GM19351 (cell line): ENCODE results near the gene PELI2.

Experiments
- ATAC-seq: cut with Tn5 transposase; IDR thresholded peaks from one replicate; pipeline ENCODE4 v1.9.1; 2021; ENCODE audit warnings: mild to moderate bottlenecking, moderate library complexity; ENCODE audit not compliant: unreplicated experiment

PELI2 gene

DNA sequence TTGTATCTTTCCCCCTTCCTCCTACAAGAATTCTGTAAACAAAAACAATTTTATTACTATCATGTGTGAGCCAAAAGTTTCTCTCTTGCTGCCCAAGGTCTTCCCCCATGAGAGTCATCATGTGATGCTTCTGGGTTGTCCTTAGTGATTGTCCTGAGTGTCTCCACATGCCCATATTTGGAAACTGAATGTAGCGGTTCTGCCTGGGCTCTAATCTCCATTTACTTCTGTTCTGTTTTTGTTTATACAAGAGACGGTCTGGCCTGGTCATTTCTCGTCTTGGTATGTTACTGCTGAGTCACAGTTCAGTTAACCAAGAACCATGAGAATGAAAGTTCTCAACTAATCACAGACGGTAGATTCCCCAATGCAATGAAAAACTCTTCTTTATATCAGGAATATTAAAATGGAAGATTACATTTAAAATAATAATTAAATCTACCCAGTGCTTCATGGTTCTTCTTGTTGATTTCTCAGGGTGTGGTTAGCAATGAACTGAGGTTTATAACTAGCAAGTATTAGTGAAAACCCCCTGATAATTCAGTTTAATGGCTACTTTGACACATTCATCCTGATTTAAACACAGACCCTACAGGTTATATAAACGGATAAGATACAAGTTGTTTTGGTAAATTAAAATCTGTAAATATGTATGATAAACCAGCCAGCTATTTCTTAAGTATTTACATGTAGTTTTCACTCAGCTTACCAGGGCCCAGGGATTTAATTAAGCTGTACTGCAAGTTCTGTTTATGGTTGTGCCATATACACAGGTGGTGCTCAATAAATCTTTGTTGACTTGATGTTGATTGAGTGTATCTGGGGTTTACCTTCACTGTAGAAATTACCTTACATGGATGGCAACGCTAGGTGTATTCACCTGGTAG lies 81.1 kb downstream of the PELI2 start:
- peak; percentile 65 for ATAC-seq

DNA sequence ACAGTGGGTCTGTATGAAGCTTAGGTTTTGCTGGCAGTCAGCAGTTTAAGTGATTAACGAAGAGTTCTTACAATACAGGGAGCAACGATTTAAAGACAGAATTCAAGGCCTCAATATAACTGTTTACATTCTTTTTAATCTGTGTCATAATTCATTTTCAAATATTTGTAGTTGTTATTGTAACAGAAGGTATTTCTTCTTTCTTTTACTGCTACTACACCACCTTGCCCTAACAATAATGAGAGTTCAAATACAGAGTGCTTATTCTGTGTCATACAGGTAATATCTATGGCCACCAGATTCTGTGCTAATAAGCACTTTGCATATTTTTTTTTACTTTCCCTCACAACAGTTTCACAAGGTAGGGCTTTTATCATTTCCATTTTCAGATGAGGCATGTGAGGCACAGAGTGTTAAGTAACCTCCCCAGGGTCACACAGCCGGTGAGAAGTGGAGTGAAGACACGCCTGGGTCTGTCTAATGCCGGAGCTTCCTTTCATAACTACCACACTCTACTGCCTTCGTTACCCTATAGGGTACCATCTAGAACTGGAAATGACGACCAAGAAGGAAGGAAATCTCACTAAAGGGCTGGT lies 81.9 kb downstream of the PELI2 start:
- ATAC-seq = peak; percentile 62

DNA sequence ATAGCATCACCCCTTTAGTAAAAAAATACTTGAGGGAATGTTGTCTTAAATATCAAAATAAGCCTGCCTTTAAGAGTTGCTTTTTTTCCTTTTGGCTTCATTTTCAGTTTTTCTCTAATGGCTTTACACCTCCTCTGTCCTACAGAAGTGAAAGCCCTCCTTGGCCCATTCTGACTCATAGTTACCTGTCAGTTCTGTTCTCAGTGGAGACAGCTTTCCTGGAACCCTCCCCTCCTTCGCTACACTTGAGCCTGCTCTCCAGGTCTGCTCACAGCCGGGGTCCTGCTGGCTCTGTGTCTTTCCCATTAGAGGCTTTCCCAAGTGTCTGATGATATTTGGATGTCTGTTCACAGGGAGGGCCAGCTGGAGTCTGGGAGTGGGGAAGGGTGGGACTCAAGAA lies 84.0 kb downstream of the PELI2 start:
- peak; percentile 66 for ATAC-seq

DNA sequence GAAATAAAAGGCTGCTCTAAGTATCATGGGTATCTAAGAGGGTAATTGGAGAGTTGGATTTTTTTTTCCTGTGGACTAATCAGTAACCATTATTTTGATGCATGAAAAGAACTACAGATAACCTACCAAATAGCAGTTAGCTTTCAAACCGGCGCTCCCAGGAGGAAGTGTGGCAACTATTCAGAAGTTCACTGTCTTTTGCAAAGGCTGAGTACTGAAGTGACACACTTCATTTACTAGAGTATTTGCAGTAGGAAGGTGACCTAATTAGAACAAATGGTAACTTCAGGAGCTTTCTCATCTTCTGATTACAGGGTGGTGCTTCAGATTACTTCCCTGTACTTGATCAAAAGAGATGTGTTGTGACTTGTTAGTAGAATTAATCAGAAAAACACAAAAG lies 87.7 kb downstream of the PELI2 start:
- no peak for ATAC-seq

DNA sequence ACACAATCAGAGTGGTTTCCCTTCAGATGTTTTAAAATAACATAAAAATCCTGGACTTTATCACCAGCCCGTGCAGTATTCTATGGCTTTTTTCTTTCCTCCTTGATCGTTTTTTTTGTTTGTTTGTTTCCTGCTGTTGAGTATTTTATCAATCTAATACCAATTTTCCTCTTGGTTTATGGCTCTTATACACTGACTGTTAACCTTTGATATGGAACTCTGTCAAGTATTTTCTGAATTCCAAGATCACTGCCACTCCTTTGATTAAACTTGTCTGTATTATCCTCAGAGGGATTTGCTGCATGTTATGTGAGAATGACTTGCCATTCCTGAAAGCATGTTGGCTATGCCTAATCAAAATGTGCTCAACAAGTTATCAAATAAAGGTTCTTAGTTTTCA lies 88.4 kb downstream of the PELI2 start:
- no peak for ATAC-seq

DNA sequence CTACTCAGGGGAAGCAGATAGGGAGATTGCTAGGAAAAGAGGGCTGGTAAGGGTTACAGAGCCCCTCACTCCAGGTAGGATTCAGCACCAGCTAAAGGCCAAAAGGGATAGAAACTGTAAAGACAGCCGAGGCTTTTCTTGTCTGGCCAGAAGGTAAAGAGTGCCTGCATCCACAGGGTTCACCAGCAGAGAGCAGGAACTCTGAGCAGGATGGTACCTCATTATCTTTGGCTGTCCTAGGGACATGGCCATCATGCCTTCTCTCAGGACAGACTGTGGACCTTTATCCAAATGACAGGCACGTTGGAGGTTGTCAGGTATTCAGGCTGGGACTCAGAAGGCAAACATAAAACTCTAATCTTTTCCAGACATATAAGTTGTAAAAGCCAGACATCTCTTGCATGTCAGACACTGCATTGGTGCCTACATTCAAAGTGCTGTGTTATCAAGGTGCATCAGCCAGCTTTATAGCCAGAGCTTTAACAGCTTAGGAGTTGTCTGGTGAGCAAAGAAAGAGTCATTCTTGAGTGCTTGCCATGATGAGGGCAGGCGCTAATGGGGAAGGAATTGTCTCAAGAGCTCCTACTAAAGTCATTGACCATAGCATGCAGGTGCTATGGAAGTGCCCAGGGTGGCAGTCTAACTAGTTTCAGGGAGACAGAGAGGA lies 89.5 kb downstream of the PELI2 start:
- ATAC-seq = no peak

DNA sequence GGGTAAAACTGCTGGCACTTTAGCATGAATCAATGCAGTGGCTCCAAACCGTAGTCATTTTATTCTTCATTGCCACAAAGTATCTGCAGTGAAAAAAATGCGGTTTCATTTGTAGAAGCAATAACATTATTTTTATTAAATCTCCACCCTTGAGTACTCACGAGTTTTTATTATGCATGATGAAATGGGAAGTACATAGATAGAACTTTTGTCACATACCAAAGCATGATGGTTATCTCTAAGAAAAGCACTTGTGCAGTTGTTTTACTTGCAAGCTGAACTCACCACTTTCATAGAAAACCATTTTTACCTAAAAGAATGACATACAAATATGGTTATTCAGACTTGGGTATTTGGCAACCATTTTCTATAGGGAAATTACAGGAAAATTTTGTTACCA lies 90.3 kb downstream of the PELI2 start:
- ATAC-seq = no peak

DNA sequence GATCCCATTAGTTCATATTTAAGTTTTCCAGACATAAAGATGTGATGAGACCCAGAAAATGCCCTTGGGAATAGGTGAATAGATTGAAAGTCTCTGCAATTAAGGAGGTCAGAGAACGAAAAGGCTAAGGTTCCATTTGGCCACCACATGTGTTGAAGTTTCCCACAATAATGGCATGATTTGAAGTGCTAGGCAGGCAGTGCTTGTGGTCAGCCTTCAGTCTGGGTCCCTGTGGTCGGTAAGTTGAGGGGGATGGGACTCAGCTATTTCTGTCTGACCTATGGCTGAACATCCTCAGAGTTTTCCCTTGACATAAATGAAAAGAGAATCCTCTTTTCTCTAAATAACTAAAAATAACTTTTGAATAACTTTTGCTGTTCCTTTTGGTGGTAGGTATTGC lies 92.4 kb downstream of the PELI2 start:
- ATAC-seq = no peak

DNA sequence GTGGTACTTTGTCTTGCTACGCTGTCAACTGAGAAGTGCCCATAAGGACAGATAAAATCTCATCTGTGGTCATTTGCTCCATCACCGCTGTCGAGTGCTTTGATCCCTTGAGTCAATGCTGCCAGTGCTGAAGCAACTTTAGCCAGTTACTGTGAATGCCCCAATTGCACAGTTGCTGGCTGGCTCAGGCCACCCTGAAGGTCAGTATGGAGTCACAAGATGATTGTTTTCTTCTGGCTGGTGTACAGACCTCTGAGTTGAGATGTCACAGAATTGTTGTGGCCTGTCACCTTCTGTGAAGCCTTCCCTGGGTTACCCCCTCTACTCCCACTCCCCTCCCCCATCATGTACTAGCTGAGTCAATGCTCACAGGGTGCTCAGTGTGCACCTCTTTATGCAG lies 92.9 kb downstream of the PELI2 start:
- no peak for ATAC-seq

DNA sequence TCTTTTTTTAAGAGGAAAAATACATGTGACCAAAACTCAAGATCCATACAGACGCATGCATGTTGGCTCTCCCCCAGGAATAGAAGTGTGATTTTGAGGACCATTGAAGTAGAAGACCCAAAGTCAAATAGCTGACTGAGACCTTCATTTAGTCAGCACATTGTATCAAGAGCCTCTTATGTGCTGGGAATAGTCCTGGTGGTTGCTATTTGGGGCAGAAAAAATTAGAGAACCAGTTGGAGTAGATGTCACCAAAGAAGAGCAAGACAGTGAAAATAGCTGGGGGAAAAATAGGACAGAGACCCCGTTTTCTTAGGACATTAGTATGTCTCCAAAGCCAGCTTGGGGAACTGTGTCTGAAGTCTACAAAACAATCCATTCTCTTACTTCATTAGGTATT lies 93.6 kb downstream of the PELI2 start:
- ATAC-seq = no peak

DNA sequence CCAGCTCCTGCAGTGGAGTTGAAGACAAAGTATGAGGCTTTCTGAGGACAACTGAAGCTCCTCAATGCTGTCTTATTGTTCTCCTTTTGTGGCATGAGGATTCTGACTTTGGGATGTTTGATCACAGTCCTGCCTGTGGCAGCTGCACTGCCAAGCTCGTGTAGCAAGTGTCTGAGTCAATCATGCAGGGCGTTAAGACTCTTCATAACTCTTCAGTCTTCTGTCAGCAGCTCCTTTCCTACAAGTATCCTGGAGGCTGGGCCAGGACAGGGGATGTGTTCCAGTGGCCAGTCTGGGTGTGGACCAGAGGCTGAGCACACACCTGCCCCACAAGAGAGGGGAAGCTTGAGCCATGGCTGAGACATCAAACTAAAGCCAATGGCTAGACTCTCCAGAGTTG lies 94.3 kb downstream of the PELI2 start:
- no peak for ATAC-seq

DNA sequence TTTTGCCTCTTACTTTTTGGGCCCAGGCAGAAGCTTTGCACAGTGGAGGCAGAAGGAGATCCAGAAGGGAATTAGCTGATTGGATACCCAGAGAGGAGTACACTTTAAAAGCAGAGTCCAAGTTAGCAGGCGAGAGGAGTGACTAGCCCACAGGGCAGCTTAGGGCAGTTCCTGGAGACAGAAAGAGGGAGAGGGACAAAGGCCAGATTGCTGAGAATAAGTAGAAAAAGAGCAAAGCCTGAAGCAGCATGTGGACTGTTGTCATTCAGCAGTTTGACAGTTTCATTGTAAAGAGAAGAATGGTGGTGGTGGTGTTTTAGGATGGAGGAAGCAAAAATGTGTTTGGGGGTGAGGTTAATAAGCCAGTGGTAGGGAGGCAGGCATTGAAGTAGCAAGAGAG lies 95.1 kb downstream of the PELI2 start:
- no peak for ATAC-seq

DNA sequence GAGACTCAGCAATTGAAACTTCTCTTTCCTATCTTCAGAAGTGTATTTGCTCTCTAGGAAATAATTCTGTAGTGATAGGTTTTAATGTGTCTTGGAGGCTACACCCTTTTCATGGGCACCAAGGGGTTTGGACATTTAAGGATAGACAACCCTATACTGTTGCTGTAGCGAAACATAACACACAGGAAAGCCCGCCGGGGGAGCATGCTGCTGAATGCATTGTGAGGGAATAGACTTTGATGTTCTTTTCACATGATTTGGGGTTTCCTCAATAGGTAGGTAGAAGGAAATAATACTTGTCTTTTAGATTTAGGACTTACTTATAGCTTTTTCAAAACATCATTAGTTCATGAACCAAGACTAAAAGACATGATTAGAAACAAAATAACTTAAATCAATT lies 97.0 kb downstream of the PELI2 start:
- ATAC-seq = no peak

DNA sequence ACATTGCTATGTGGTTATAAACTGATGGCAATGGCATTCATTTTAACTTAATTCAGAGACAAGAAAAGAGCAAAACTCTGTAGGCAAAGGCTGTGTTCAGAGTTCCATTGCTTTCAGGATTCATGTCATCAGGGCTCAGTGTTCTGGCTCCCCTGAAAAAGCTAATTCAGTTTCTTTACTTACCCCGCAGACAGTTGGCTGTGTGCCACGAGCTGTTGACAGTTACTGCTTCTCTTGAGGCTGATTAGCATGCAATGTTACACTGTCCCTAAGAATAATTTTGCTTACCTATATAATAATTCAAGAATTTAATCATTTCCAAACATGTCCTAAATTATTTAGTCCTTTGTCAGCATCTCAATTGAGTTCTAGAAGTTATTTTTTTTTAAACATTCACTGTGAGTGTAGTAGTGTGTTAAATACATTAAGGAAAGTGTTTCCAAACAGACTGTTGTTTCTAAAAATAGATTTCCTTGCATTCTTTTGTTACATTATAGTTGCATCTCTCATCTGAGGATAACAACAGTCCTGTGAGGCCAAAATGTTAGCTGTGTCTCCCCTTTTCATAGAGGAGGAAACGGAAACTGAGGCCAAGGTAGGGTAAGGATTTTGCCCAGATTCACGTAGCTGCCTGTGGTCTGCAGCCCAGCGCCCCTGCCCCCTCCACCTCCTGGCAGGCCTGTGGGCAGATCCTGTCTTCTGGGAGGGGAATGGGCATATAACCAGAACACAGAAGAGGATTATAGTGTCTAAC lies 98.6 kb downstream of the PELI2 start:
- ATAC-seq = peak; percentile 66

DNA sequence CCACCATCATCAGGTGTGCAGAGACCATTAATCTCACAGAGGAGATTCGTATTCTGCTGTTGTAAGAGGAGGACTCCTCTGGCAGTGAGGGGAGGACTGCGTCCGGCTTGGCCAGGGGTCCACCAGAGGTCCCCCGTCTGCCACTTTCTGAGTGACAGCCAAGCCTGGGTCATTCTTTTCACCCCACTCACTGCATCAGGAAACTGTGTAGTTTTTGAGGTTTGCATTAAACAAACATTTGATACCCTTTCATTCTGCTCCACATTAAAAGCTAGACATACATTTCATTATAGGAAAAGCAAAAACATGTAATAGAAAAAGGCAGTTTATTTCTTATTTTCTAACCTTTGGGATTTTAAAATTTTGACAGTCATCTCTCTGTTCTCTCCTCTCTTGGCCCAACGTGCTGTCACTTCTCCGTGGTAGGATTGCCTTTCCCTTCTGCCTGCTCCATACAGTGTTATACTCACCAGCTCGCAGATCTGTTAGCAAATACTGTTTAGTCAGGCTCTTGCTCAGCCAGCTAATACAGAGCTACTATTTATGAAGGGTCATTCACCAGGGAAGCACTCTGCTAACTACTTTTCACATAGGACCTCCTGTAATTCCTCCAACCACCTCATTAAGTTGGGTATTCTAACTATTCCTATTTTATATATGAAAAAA lies 99.3 kb downstream of the PELI2 start:
- no peak for ATAC-seq

DNA sequence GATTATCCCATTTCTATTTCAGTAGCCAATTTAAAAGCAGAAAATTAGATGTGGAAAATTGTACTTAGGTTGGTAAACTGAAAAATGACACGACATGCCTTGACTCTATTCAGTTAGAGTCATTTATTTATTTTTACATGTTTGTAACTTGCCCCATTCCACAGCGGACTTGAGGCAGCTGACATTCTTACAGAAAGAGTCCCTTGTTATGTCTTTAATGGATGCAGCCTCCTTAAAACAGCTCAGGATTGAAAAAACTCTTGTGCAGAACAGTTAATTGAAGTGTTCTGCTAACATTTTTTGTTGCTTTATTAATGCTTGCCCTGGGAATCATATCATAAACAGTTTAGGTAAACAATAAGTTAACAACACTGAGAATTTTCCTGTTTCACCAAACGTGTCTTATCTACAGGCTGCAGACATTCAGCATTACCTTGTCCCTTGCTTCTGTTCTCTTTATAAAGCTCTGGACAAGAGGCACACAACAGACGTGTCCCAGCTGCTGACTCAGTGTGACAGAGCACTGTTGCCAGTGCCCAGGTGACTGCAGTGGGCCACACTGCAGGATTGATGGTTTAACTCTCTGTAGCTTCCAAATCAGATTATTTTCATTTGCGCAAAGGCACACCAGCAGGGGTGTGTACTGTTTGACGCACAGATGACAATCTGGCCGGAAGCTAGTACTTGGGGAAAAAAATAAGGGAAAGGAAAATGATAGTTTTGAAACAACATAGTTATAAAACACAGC lies 101.6 kb downstream of the PELI2 start:
- ATAC-seq = no peak

DNA sequence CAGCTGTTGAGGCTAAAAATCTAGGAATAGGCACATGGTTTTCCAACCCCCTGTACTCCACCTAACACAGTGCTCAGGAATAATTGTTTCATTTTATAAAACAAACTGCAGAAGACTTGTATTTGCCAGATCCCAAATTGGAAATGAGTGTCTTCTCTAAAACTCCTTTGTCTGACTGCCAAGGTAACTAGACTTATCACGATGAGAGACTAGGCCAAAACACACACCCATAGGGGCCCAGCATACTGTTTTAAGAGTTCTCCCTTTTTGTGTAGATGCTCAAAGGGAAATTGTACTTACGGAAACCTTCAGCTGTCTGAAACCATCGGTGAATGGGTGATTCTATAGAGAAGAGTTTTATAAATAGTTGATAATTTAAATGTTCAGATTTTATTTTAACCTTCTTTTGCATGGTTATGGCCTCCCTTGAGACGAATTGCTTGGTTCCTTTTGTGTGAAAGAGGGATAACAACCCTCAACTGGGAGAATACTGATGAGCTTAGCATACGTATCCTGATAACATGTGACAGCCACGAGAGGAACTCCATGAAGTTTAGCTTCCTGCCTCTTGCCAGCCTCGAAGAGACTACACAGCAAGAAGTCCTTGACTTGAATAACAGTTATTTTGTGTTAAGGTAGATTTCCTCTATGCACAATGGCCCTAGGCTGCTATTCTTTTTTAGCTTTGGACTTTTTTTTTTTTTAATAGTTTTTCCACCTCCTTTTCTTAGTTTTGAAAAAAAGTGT lies 103.3 kb downstream of the PELI2 start:
- no peak for ATAC-seq

DNA sequence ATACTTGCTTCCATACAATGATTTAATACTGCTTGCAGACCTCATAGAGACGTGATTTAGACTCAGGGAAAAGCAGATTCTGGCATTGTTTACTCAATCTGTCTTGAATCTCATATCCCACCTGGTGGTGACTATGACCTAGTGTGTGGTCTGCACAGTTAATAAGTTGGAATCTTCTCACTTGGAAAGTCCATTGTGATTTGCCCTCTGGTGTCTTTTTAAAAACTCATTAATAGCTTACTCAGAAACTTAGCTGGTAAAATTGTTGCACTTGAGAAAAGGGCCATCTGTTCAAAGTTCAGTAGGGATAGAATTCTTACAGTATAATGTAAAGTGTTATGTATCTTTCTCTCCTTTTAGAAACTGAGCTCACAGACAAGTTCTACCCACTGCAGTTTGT lies 106.0 kb downstream of the PELI2 start:
- no peak for ATAC-seq
